Stimulated activated CD8-positive, alpha-beta memory T cell treated with anti-CD3 and anti-CD28 coated beads, Interleukin-15, amount 100 ng/mL, for 48 hours (primary cell): ENCODE measurements around the gene TMEM240.
"Not testable (repeated sequence)": the region's sequence is repeated elsewhere in the genome, so short reads cannot be mapped to it uniquely, and the experiment has no call there.

Source experiments
- DNase-seq, 2 donors: peaks; one replicate each; pipeline ENCODE4 v3.0.0-alpha.2; 2020; ENCODE audit warnings: low read depth in 2 of 2

The TMEM240 gene

GRCh38 chr1:1540818-1541628 is 599 bp upstream of the TMEM240 start:
- no peak for DNase-seq

- no peak for DNase-seq
Measured at GRCh38 chr1:1539310-1540089, 924 bp downstream of the TMEM240 start.

GRCh38 chr1:1538989-1539309 is 1.5 kb downstream of the TMEM240 start:
- DNase-seq, result no peak

GRCh38 chr1:1538334-1538733 is 2.1 kb downstream of the TMEM240 start:
- DNase-seq, result no peak

- no peak for DNase-seq
Measured at GRCh38 chr1:1537626-1538250, 2.7 kb downstream of the TMEM240 start.

GRCh38 chr1:1536938-1537546 is 3.4 kb downstream of the TMEM240 start:
- DNase-seq, result no peak

GRCh38 chr1:1536019-1536937 is 4.1 kb downstream of the TMEM240 start:
- no peak for DNase-seq

- no peak for DNase-seq
Measured at GRCh38 chr1:1535201-1536018, 5.0 kb downstream of the TMEM240 start.

GRCh38 chr1:1534401-1535154 is 5.8 kb downstream of the TMEM240 start:
- DNase-seq, result no peak

GRCh38 chr1:1533894-1534291 is 6.5 kb downstream of the TMEM240 start:
- not testable (repeated sequence) for DNase-seq

- DNase-seq, result not testable (repeated sequence)
Measured at GRCh38 chr1:1533176-1533893, 7.1 kb downstream of the TMEM240 start.

GRCh38 chr1:1531947-1532346 is 8.5 kb downstream of the TMEM240 start:
- no peak for DNase-seq

- DNase-seq, result no peak
Measured at GRCh38 chr1:1529936-1530335, 10.5 kb downstream of the TMEM240 start.

GRCh38 chr1:1529321-1529720 is 11.1 kb downstream of the TMEM240 start:
- DNase-seq, result no peak

GRCh38 chr1:1528301-1529267 is 11.8 kb downstream of the TMEM240 start:
- no peak for DNase-seq

- DNase-seq, result no peak
Measured at GRCh38 chr1:1527092-1527816, 13.2 kb downstream of the TMEM240 start.

GRCh38 chr1:1526476-1526875 is 13.9 kb downstream of the TMEM240 start:
- DNase-seq, result not testable (repeated sequence)
